A172 (cell line): ENCODE data around the gene CAPN3. TPM values are rescaled to one million over a fixed set of nuclear protein-coding genes. Genes with fewer than 3 reads are reported as not detected.

ENCODE experiments used
- DNase-seq: peaks from one replicate; pipeline ENCODE4 v3.0.0-alpha.2; 2015; ENCODE audit warnings: low spot score
- total RNA-seq: library from RNA; depleted of rRNA; stranded (reverse); fragments of >200 nt; shearing (Covaris generic); gene quantifications from 2 replicates; pipeline ENCODE4 v1.2.3, GENCODE V29; 2014; rRNA removed

The CAPN3 gene
- total RNA-seq, 1 experiment from 2014 or later, result not detected

GRCh38 chr15:42453826-42454225, 94.5 kb downstream of the CAPN3 start:
- no peak for DNase-seq

GRCh38 chr15:42456531-42456930, 97.2 kb downstream of the CAPN3 start:
- no peak for DNase-seq

DNA sequence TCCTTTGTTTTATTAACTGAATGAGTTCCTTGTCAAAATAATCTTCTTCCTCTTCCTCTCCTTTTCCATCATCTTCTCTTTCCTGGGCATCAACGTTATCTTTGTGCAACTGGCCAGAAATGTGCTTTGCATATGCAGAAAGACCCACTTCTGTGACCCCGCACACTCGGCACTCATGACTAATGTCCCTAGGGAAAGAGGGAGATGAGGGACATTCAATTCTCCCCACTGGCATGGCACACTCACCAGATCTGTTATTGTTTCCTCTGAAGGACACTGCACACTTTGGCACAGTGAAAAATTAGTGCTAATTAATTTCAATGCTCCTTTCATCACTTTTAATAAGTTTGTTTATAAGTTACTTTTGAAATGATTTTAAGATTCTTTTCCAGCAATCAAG, 97.7 kb downstream of the CAPN3 start:
- no peak for DNase-seq

GRCh38 chr15:42457445-42458442, 98.4 kb downstream of the CAPN3 start:
- DNase-seq, result peak; percentile 73

GRCh38 chr15:42461261-42461660, 102.0 kb downstream of the CAPN3 start:
- no peak for DNase-seq

Other genes starting within 250 kb of the CAPN3 start
- gene PLA2G4F, start 202.9 kb upstream of the CAPN3 start, total RNA-seq, result not detected in 2 replicates
- 24.0 and 39.7 TPM in 2 replicates for gene VPS39, start 151.2 kb upstream of the CAPN3 start, total RNA-seq
- 11.7 and 20.1 TPM in 2 replicates for gene GANC, start 86.3 kb upstream of the CAPN3 start, total RNA-seq
- gene TMEM87A, start 86.1 kb upstream of the CAPN3 start, total RNA-seq, result 57.1 and 57.2 TPM in 2 replicates
- gene ZNF106, start 131.6 kb downstream of the CAPN3 start, total RNA-seq, result 37.4 and 45.4 TPM in 2 replicates
- gene SNAP23, start 136.1 kb downstream of the CAPN3 start, total RNA-seq, result 64.1 and 77.1 TPM in 2 replicates
- gene LRRC57, start 189.3 kb downstream of the CAPN3 start, total RNA-seq, result 13.2 and 14.6 TPM in 2 replicates
- 45.6 and 54.5 TPM in 2 replicates for gene HAUS2, start 189.3 kb downstream of the CAPN3 start, total RNA-seq
- gene STARD9, start 216.1 kb downstream of the CAPN3 start, total RNA-seq, result 1.4 and 2.0 TPM in 2 replicates